K562 (cell line): ENCODE results near the gene RNF17. TPM values are rescaled to one million over a fixed set of nuclear protein-coding genes. Genes with fewer than 3 reads are reported as not detected.

Source experiments
- ATF4 ChIP-seq: fragments of 450-650 bp; formaldehyde crosslinking; IDR thresholded peaks from 2 replicates; pipeline ENCODE4 v1.4.0; 2022; ENCODE audit warnings: mild to moderate bottlenecking, moderate library complexity
- GTF2F1 ChIP-seq: IDR thresholded peaks from 2 replicates; pipeline ENCODE4 v1.6.1; 2011; ENCODE audit warnings: low read depth, low read length, improper control_type of control experiment
- HIVEP1 ChIP-seq: fragments of 250-450 bp; sonication (Bioruptor Pico); IDR thresholded peaks from 2 replicates; pipeline ENCODE4 v1.4.0; 2020; ENCODE audit warnings: mild to moderate bottlenecking
- HNRNPK ChIP-seq: fragments of 200-400 bp; formaldehyde crosslinking; IDR thresholded peaks from one replicate; pipeline ENCODE4 v1.6.1; 2018; ENCODE audit warnings: mild to moderate bottlenecking, low read depth, low read length; ENCODE audit not compliant: poor library complexity, severe bottlenecking
- HSF4 ChIP-seq: fragments of 250-450 bp; sonication (Bioruptor Pico); IDR thresholded peaks from 2 replicates; pipeline ENCODE4 v2.1.2; 2022; ENCODE audit warnings: mild to moderate bottlenecking, moderate library complexity, borderline replicate concordance
- MAZ ChIP-seq, 2 experiments: fragments of 450-650 bp in 1 of 2; sonication (generic) in 1 of 2; formaldehyde crosslinking; IDR thresholded peaks in 1 of 2; conservative IDR thresholded peaks in 1 of 2; 2 replicates each; pipeline versions ENCODE4 v1.4.0 to v1.5.0; 2020; ENCODE audit warnings: mild to moderate bottlenecking in 1 of 2, missing genetic modification reagents in 1 of 2
- OTX1 ChIP-seq: fragments of 450-650 bp; formaldehyde crosslinking; IDR thresholded peaks from 2 replicates; pipeline ENCODE4 v1.4.0; 2022; ENCODE audit warnings: mild to moderate bottlenecking
- POU5F1 ChIP-seq: fragments of 150-350 bp; IDR thresholded peaks from 2 replicates; pipeline ENCODE4 v1.6.1; 2014; ENCODE audit warnings: borderline replicate concordance, low read length, low read depth, mild to moderate bottlenecking; ENCODE audit not compliant: partially characterized antibody
- SAFB2 ChIP-seq: fragments of 200-400 bp; formaldehyde crosslinking; IDR thresholded peaks from 2 replicates; pipeline ENCODE4 v1.6.1; 2018; ENCODE audit warnings: borderline replicate concordance, low read length, low read depth, moderate library complexity; ENCODE audit not compliant: severe bottlenecking
- SIN3B ChIP-seq: fragments of 450-650 bp; IDR thresholded peaks from 2 replicates; pipeline ENCODE4 v1.6.1; 2017; ENCODE audit warnings: low read depth, mild to moderate bottlenecking, moderate library complexity
- SRSF9 ChIP-seq: fragments of 200-400 bp; formaldehyde crosslinking; IDR thresholded peaks from 2 replicates; pipeline ENCODE4 v1.6.1; 2017; ENCODE audit warnings: low read depth, low read length, borderline replicate concordance
- SUPT5H ChIP-seq: fragments of 450-650 bp; IDR thresholded peaks from 2 replicates; pipeline ENCODE4 v1.6.1; 2016
- TCF15 ChIP-seq: fragments of 250-450 bp; sonication (Bioruptor Pico); IDR thresholded peaks from 2 replicates; pipeline ENCODE4 v1.8.0; 2022; ENCODE audit warnings: moderate library complexity, mild to moderate bottlenecking, inconsistent platforms
- ZFP1 ChIP-seq: fragments of 450-650 bp; formaldehyde crosslinking; IDR thresholded peaks from 2 replicates; pipeline ENCODE4 v1.4.0; 2020; ENCODE audit warnings: mild to moderate bottlenecking, mixed read lengths
- ZNF165 ChIP-seq: fragments of 250-450 bp; sonication (Bioruptor Pico); IDR thresholded peaks from 2 replicates; pipeline ENCODE4 v1.4.0; 2020; ENCODE audit warnings: borderline replicate concordance
- ZNF408 ChIP-seq: fragments of 250-450 bp; sonication (Bioruptor Pico); IDR thresholded peaks from 2 replicates; pipeline ENCODE4 v1.4.0; 2020; ENCODE audit warnings: low read depth, mild to moderate bottlenecking, moderate library complexity
- ZNF584 ChIP-seq: fragments of 200-800 bp; sonication (Bioruptor generic); IDR thresholded peaks from 2 replicates; pipeline ENCODE4 v1.6.1; 2016; ENCODE audit warnings: low read depth, mild to moderate bottlenecking, missing genetic modification characterization, missing compliant biosample characterization
- ZNF830 ChIP-seq: fragments of 250-450 bp; sonication (Bioruptor Pico); IDR thresholded peaks from 2 replicates; pipeline ENCODE4 v1.5.0; 2021; ENCODE audit warnings: mild to moderate bottlenecking
- polyA plus RNA-seq, 8 experiments: library from polyadenylated mRNA; depleted of rRNA in 4 of 8; stranded (reverse) in 5 of 8; unstranded in 3 of 8; fragments of >200 nt; fragmentation: Nextera tagmentation in 2 of 8; fragmentation: Illumina TruSeq in 1 of 8; extraction: Ambion mirVana in 2 of 8; extraction: Trizol in 1 of 8; gene quantifications; 2 replicates each; pipeline versions ENCODE4 v1.2.1 to v1.2.3, GENCODE V29; 2011 to 2014; ENCODE audit warnings: inconsistent platforms in 1 of 8, missing spikeins in 1 of 8
- total RNA-seq, 7 experiments: library from RNA; depleted of rRNA in 6 of 7; stranded (reverse); fragments of >200 nt in 6 of 7; fragmentation: Illumina TruSeq in 2 of 7; extraction: Trizol in 2 of 7; gene quantifications; 2 replicates each; pipeline versions ENCODE4 v1.2.1 to v1.2.3, GENCODE V29; 2011 to 2021; ENCODE audit warnings: low replicate concordance in 1 of 7
- TF ChIP-seq, protein P1 (sequence below): fragments of 450-650 bp; IDR thresholded peaks from 2 replicates; pipeline ENCODE4 v1.6.1; 2016; ENCODE audit warnings: mild to moderate bottlenecking
- TF ChIP-seq, protein P2 (sequence below): sonication (generic); formaldehyde crosslinking; IDR thresholded peaks from 2 replicates; pipeline ENCODE4 v1.8.0; 2022; ENCODE audit warnings: mild to moderate bottlenecking, missing genetic modification reagents
- TF ChIP-seq, protein P3 (sequence below): fragments of 200-800 bp; sonication (Bioruptor generic); IDR thresholded peaks from 2 replicates; pipeline ENCODE4 v1.6.1; 2017; ENCODE audit warnings: missing genetic modification characterization, missing compliant biosample characterization

RNF17 gene
- total and polyA plus RNA-seq, 9 of the 15 experiments (the other 6 are each of a cell fraction or from before 2014, with no cell fraction given), result 0.11 to 0.90 (median 0.58) TPM

GRCh38 chr13:24922745-24923591 lies 159.0 kb downstream of the RNF17 start (continued):
- TF ChIP-seq, protein P1, sequence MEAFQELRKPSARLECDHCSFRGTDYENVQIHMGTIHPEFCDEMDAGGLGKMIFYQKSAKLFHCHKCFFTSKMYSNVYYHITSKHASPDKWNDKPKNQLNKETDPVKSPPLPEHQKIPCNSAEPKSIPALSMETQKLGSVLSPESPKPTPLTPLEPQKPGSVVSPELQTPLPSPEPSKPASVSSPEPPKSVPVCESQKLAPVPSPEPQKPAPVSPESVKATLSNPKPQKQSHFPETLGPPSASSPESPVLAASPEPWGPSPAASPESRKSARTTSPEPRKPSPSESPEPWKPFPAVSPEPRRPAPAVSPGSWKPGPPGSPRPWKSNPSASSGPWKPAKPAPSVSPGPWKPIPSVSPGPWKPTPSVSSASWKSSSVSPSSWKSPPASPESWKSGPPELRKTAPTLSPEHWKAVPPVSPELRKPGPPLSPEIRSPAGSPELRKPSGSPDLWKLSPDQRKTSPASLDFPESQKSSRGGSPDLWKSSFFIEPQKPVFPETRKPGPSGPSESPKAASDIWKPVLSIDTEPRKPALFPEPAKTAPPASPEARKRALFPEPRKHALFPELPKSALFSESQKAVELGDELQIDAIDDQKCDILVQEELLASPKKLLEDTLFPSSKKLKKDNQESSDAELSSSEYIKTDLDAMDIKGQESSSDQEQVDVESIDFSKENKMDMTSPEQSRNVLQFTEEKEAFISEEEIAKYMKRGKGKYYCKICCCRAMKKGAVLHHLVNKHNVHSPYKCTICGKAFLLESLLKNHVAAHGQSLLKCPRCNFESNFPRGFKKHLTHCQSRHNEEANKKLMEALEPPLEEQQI, result no peak
- TF ChIP-seq HIVEP1 (CRISPR knock-in tag) (no peak), SUPT5H (peak; percentile 94), ZNF408 (CRISPR knock-in tag) (no peak), ATF4 (CRISPR knock-in tag) (no peak), HNRNPK (no peak), SAFB2 (no peak), ZNF165 (no peak), HSF4 (CRISPR knock-in tag) (no peak), ZNF584 (no peak), ZNF830 (CRISPR knock-in tag) (no peak), OTX1 (0 out of 2 replicates have a peak, but pooled peaks have one; percentile 45), SIN3B (no peak), POU5F1 (no peak), MAZ (CRISPR knock-in tag; conservative IDR thresholded peaks at IDR 0.05 in 1 of 2, IDR thresholded peaks at IDR 0.05 in 1 of 2) (peak; percentile 35 to 63; a peak in 1 of 4 replicates), ZFP1 (CRISPR knock-in tag) (no peak), SRSF9 (no peak), TCF15 (CRISPR knock-in tag) (no peak), GTF2F1 (no peak)
- TF ChIP-seq, protein P2, sequence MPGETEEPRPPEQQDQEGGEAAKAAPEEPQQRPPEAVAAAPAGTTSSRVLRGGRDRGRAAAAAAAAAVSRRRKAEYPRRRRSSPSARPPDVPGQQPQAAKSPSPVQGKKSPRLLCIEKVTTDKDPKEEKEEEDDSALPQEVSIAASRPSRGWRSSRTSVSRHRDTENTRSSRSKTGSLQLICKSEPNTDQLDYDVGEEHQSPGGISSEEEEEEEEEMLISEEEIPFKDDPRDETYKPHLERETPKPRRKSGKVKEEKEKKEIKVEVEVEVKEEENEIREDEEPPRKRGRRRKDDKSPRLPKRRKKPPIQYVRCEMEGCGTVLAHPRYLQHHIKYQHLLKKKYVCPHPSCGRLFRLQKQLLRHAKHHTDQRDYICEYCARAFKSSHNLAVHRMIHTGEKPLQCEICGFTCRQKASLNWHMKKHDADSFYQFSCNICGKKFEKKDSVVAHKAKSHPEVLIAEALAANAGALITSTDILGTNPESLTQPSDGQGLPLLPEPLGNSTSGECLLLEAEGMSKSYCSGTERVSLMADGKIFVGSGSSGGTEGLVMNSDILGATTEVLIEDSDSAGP (CRISPR knock-in tag), result no peak
- TF ChIP-seq, protein P3, sequence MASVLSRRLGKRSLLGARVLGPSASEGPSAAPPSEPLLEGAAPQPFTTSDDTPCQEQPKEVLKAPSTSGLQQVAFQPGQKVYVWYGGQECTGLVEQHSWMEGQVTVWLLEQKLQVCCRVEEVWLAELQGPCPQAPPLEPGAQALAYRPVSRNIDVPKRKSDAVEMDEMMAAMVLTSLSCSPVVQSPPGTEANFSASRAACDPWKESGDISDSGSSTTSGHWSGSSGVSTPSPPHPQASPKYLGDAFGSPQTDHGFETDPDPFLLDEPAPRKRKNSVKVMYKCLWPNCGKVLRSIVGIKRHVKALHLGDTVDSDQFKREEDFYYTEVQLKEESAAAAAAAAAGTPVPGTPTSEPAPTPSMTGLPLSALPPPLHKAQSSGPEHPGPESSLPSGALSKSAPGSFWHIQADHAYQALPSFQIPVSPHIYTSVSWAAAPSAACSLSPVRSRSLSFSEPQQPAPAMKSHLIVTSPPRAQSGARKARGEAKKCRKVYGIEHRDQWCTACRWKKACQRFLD, result no peak
